HFF-Myc (cell line): ENCODE measurements around the gene CAV2.
"Not testable (repeated sequence)": the region's sequence is repeated elsewhere in the genome, so short reads cannot be mapped to it uniquely, and the experiment has no call there.

ENCODE experiments used
- DNase-seq: peaks from one replicate; pipeline ENCODE4 v3.0.0-alpha.2; 2011; ENCODE audit warnings: low read depth; ENCODE audit errors: extremely low read depth
- H3K4me3 ChIP-seq: replicated peaks from 2 replicates; pipeline ENCODE4 v1.5.1; 2011; ENCODE audit warnings: low read depth, mild to moderate bottlenecking, control low read depth, low read length
- TF ChIP-seq, protein P1 (sequence below): IDR thresholded peaks from 2 replicates; pipeline ENCODE4 v1.5.1; 2012; ENCODE audit warnings: mild to moderate bottlenecking, low read depth, low read length, control low read depth; ENCODE audit errors: missing control alignments

Gene CAV2

DNA sequence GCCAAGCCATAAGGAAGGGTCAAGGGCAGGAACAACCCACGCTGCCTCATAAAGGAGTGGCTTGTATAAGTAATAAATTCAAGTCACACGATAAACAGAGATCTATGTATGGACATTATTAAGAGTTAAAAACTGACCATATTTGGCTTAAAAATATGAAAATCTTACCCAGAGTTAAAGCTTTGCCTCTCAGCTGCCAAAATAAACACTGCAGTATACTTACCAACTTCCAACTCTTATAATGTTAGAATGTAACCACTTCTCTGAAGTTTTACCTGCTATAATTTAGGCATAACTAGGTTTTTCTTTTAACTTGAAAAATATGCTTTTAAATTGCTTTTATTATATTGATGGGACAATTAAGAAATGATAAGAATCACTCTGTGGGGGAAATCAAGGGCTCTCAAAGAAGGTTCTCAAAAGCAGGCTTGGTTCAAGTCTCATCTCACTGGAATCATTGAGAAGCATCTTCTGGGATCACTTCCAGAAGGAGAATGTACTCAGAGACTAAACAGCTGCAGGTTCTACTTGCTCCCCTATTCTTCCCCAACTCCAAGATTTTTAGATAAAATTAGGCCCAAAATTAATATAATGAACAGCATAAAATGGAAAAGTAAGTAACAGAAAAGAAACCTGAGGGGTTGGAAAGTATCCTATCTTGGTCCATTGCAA lies 16.1 kb upstream of the CAV2 start:
- no peak for DNase-seq
- TF ChIP-seq, protein P1, sequence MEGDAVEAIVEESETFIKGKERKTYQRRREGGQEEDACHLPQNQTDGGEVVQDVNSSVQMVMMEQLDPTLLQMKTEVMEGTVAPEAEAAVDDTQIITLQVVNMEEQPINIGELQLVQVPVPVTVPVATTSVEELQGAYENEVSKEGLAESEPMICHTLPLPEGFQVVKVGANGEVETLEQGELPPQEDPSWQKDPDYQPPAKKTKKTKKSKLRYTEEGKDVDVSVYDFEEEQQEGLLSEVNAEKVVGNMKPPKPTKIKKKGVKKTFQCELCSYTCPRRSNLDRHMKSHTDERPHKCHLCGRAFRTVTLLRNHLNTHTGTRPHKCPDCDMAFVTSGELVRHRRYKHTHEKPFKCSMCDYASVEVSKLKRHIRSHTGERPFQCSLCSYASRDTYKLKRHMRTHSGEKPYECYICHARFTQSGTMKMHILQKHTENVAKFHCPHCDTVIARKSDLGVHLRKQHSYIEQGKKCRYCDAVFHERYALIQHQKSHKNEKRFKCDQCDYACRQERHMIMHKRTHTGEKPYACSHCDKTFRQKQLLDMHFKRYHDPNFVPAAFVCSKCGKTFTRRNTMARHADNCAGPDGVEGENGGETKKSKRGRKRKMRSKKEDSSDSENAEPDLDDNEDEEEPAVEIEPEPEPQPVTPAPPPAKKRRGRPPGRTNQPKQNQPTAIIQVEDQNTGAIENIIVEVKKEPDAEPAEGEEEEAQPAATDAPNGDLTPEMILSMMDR, result no peak
- no peak overlapping the region for H3K4me3 ChIP-seq

DNA sequence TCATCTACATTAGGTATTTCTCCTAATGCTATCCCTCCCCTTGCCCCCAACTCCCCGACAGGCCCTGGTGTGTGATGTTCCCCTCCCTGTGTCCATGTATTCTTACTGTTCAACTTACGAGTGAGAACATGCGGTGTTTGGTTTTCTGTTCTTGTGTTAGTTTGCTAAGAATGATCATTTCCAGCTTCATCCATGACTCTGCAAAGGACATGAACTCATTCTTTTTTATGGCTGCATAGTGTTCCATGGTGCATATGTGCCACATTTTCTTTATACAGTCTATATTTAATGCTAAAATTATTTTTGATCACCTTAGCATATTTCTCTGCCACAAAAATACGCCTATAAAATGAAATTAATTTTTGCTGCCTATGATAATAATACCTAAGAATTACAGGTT lies 15.1 kb upstream of the CAV2 start:
- H3K4me3 ChIP-seq, DNase-seq: not testable (repeated sequence)

DNA sequence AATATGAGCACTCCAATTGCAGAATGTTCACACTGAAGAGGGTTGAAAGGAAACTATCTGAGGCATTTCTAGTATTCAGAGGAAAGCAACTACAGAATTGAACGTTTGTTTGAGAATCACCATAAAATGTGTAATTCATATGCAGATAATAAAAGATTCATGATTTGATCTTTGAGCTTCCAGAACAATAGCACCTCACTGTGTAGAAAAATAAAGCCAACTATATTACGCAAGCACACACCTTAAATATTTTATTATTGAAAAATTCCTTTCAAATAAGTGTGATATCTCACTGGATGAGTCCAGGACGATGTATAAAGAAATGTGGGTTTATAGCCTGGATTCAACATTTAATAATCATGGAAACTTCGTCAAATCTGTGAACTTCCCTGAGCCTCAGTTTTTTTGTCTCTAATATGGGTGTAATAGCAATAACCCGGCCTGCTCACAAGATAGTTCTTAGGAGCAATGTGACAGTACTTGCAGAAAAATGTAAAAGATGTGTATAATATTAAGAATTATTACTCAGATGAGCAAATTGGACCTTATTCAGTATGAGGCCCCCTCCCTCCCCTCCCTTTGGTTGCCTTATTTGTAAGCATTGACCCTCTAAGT lies 11.5 kb upstream of the CAV2 start:
- TF ChIP-seq, protein P1, result no peak
- no peak overlapping the region for H3K4me3 ChIP-seq
- no peak for DNase-seq

DNA sequence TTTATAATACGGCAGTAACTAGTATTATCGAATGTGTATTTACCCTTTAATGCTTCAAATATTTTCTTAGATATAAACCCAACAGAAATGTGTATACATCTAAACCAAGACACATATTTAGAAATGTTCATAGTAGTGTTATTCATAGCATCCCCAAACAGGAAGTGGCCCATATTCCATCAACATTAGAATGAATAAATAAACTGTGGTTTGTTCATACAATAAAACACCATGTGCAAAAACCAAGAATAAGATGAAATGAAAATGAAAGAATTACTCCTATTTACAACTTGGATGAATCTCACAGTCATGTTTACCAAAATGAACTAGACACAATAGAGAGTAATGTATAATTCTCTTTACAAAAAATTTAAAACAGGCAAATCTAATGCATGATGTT lies 9.2 kb upstream of the CAV2 start:
- TF ChIP-seq, protein P1, result no peak
- DNase-seq, result no peak
- H3K4me3 ChIP-seq, result no peak overlapping the region

DNA sequence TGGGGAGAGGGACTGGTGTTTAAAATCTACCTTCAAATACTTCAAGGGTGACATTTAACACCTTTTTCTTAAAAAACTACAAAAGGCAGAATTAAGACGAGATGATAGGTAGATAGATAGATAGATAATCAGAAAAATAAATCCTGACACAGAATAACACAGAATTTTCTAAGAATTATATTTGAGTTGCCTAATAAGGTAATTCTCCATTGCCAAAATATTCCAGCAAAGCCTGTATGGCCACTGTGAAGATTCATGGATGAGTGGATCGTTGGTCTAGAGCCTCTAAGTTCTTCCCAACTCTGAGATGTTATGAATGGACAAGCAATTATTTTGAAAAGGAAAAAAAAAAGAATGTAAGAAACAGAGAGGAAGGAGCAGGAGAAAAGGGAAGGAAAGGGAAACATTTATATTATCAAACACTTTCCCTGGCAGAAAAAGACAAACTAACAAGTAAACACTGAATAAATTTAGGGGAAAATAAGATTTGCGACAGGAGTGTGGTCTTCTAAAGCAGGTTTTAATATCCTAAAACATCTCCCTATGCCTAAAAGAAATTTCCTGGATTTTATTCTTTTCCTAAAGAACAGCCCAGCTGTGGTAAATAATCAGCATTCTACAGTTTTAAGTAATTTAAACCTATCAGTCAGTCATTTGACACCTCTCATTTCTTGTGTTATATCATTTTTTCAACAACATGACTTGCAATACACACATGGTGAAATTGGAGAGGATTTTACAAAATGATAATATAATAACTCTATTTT lies 7.5 kb upstream of the CAV2 start:
- H3K4me3 ChIP-seq, result no peak overlapping the region
- no peak for DNase-seq
- TF ChIP-seq, protein P1, result no peak

DNA sequence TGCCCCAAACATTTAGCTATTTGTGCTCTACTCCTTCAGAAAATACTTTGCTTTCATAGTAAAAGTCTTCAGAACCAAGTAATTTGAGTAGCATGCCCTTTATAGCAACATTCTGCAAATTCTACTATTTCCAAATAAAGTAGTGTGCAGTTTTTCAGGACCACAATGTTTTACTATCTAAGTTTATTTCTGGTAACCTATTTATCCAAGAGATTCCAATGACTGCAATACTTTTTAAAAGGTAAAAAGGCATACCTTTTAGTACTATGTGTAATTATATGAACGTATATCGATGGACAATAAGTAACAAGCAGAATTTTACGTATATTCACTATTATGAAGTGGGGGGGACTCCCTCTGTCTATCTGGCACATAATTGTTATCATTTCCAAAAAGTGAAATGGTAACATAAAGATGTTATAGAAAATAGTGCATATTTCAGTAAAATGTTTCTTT lies 6.9 kb upstream of the CAV2 start:
- TF ChIP-seq, protein P1, result no peak
- H3K4me3 ChIP-seq, result no peak overlapping the region
- DNase-seq, result no peak

DNA sequence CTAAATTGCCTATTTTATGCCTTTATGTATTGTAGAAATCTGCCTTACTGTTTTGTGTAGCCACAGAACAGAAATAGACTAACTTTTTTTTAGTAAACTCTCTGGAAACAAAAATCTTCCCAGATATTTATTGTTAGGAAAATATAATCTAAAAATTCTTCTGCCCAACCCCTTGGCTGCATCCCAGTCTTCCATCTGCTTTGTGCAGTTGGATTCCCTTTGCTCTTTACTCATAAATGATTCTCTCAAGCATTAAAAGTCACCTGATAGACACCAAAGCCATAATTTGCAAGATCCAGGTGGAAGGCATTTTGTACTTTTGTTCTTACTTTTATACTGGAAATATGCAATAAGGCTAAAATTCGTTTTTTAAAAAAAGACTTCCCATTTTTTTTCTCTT lies 6.1 kb upstream of the CAV2 start:
- DNase-seq, result no peak
- TF ChIP-seq, protein P1, result no peak
- no peak overlapping the region for H3K4me3 ChIP-seq
